Right ventricle myocardium superior (tissue), 1 donor: ENCODE data around the gene RTF1. TPM values are rescaled to one million over a fixed set of nuclear protein-coding genes. Genes with fewer than 3 reads are reported as not detected.

ENCODE experiments used
- ATAC-seq: fragments of 200-7000 bp; cut with Tn5 transposase; one replicate; pipeline ENCODE4 v1.9.1; 2020; ENCODE audit warnings: mild to moderate bottlenecking; ENCODE audit not compliant: poor library complexity
- DNase-seq: peaks from one replicate; pipeline ENCODE4 v3.0.0-alpha.2; 2020
- intact Hi-C: fragments of 100-400 bp; cut with DNase I; formaldehyde crosslinking; loops from one replicate; pipeline ENCODE4 v1.11.2; 2022
- total RNA-seq: library from RNA; stranded (reverse); fragmentation: NEBNext Ultra II Directional; extraction: Animal tissue kit (Norgen Biotek cat#: 25700); gene quantifications from one replicate; pipeline ENCODE4 v1.2.1, GENCODE V29; 2021
- donor health status: DM: no; HTN: yes; CAD: no; lungs with severe emphysema.

The RTF1 gene
- total RNA-seq, 1 donor from 2014 or later = 22.7 TPM

DNA sequence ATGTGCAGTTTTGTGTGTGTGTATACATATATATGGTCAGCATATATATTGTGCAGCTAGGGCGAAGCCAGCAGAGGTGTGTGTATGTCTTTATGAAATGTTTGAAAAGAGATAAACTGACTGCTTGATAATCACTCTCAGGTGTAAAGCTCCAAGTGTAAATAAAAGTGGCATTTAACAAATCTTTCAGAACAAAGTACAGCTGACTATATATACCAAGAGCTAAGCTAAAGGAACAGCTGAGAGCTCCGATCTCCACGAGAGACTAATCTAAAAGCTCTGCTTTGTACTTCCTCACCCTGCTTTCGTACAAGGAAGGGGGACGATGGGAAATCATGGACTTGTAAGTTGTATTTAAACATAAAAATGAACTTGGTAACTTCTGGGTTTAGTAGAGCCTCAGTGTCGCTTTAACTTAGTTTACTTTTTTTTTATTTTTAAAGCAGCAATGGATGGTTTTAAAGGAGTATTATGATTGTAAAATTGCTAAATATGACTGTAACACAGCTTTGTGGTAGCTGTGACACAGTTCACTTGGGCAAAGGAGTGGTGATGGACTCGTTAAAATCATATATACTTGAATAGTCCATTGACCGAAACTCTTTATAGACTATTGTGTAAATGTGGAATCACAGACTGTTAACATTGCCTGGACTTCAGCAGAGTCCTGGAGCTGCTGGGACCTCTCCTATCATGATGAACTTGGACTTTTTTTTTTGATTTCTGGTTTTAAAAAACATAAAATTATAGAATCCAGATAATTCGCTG is 65.4 kb downstream of the RTF1 start:
- ATAC-seq (no peak), DNase-seq (no peak)
- intact Hi-C loops = no loop called here

DNA sequence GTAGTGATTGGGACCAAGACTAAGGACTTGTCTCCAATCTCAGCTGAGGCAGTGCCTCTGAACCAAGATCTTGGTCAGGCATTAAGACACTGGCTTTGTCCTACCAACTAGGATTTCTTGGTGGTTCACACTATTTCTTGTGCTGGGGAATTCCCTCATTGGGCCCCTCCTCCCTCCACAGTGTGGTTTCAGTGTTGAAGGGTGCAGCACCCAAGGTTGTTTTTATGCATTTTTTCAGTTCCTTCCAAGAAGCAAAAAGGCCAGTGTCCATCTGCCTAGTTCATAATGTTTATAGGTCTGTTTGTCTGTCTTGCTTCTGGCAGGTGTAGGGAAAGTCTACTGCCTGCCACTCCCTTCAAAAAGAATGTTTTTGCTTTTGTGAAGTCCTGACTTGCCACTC is 66.2 kb downstream of the RTF1 start:
- DNase-seq (no peak), ATAC-seq (no peak)
- intact Hi-C loops = no loop called here

DNA sequence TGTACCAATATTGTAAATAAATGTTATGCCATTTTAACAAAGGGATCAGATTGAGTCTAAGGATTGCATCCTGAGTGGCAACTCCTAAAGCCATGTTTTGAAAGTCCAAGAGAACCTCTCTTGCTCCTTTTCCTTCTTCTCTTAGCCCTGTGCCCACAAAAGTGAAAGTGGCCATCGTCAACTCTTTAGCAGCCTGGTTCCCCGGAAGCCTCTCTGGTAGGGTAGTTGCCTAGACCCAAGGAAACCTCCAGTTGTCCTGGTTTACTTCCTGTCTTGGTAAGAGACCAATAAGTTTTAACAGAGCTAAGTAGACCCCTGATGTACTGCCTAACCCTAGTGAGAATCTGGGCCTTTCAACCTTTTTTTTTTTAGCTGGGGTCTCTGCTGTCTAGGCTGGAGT is 66.6 kb downstream of the RTF1 start:
- intact Hi-C loops = no loop called here
- no peak for ATAC-seq
- no peak for DNase-seq

GRCh38 chr15:41484937-41485625 is 68.2 kb downstream of the RTF1 start:
- intact Hi-C loops = no loop called here
- no peak for ATAC-seq
- DNase-seq = no peak

DNA sequence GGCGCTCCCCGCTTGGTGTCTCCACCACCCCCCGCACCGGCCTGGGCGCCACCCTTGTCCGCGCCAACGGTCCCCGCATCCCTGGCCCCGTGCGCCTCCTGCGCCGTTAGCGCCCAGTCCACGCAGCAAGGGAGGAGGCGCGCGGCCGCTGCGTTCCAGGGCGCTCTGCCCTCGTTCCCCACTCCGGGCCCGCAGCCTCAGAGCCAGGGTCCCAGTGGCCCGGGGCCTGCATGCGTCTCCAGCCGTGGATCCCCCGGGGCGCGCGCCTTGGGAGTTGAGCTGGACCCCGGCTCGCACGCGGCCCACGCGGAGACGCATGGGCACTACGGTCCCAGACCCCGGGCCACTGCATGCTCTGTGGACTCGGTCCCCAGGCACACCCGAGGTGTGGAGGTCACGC is 69.4 kb downstream of the RTF1 start:
- intact Hi-C loops = no loop called here
- DNase-seq (no peak), ATAC-seq (no peak)

DNA sequence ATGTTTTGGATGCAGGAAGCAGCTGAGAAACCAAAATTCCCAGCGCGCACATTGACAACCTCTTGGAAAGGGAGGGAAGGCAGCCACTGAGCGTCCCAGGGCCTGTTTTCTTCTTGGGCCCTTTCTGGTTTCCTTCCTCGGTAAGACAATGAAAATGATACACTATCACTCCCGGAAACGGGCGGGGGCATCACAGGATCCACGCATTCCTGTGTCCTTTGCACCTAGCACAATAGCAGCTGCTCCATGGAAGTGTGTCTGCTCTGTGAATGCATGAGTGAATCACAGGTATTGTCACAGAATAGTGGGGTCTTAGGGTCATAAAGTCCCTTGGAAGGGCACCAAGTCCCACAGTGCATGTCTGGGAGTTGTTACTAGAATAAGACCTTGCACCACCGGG is 70.5 kb downstream of the RTF1 start:
- intact Hi-C loops = no loop called here
- DNase-seq = no peak
- ATAC-seq = no peak

DNA sequence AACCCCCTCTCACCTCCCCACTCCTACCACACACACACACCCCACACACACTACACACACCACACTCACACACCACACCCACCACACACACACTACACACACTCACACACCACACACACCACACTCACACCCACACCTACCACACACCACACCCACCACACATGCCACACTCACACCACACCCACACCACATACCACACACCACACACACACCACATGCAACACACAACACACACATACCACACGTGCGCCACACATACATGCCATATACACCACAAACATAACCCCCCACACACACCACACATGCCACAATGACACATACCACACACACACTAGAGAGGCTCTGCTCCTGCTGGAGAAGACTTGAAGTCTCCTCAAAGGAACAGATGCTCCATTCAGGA is 70.9 kb downstream of the RTF1 start:
- ATAC-seq = no peak
- no peak for DNase-seq
- intact Hi-C loops = no loop called here

DNA sequence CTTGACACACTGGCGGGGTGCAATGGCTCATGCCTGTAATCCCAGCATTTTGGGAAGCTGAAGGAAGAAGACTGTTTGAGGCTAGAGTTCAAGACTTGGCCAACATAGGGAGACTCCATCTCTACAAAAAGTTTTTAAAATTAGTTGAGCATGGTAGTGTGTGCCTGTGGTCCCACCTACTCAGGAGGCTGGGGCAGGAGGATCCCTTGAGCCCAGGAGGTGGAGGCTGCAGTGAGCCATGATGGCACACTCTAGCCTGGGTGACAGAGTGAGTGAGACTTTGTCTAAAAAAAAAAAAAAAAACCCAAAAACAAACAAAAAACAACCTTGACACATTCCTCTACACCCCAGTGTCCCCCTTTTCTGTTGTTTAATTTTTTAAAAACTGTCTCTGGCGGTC is 72.7 kb downstream of the RTF1 start:
- no peak for ATAC-seq
- intact Hi-C loops = no loop called here
- no peak for DNase-seq

DNA sequence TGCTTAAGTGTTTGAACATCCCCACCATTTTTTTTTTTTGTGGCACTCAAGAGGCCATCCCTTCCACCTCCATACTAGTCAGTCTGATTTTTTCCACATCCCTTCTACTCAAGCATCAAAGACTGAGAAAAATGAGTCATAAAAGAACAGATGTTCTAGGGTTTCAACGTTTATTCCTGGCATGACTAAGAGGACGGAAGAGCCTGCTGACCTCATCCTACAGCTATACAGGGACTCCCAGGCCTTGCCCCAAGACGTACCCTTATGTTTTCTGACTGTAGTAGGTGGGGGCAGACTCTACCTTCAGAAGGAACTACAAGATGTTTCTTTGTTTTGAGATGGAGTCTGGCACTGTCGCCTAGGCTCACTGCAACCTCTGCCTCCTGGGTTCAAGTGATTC is 73.5 kb downstream of the RTF1 start:
- no peak for ATAC-seq
- intact Hi-C loops = no loop called here

GRCh38 chr15:41491889-41492288 is 75.0 kb downstream of the RTF1 start:
- intact Hi-C loops = no loop called here
- DNase-seq (no peak), ATAC-seq (no peak)

More for the DNA sequence above, 73.5 kb downstream of the RTF1 start:
- DNase-seq = no peak

DNA sequence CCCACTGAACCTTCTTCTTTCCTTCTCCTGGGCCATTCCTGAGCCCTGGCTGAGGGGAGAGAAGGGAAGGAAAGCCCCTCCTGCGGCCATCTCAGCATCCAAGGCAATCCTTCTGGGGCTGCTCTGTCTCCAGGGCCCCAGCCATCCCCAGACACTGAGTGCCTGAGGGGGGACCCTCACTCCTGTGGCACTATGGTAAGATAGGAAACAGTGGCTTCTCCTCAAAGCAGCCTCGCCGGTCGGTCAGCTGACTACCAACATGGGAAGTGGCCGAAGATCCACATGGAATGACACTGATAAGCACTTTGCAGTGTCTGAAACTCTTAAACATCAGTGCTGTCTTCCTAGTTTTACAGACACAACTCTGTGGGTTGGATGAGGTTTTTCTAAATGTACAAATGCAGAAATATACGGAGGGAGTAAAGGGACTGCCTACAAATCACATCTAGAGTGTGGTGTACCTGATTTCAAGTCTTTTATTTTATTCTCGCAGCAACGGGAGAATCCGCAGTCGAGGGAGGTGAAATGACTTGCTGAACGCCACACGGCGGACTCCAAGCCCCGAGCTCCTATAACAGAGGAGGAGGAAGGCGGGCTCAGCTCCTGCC is 75.8 kb downstream of the RTF1 start:
- intact Hi-C loops = no loop called here
- no peak for ATAC-seq
- no peak for DNase-seq

GRCh38 chr15:41493205-41493901 is 76.5 kb downstream of the RTF1 start, which contains the start of gene ITPKA:
Gene ITPKA (plus strand): TSS chr15:41493874. CDS start chr15:41493928, 54 bp downstream.
- intact Hi-C loops = no loop called here
- ATAC-seq (peak; percentile 88), DNase-seq (peak; percentile 87)

DNA sequence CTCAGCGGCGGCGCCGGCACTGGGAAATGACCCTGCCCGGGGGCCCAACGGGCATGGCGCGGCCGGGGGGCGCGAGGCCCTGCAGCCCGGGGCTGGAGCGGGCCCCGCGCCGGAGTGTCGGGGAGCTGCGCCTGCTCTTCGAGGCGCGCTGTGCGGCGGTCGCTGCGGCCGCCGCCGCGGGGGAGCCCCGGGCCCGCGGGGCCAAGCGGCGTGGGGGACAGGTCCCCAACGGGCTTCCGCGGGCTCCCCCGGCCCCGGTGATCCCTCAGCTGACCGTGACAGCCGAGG is 77.0 kb downstream of the RTF1 start:
- intact Hi-C loops = no loop called here
- no peak for DNase-seq
- no peak for ATAC-seq

DNA sequence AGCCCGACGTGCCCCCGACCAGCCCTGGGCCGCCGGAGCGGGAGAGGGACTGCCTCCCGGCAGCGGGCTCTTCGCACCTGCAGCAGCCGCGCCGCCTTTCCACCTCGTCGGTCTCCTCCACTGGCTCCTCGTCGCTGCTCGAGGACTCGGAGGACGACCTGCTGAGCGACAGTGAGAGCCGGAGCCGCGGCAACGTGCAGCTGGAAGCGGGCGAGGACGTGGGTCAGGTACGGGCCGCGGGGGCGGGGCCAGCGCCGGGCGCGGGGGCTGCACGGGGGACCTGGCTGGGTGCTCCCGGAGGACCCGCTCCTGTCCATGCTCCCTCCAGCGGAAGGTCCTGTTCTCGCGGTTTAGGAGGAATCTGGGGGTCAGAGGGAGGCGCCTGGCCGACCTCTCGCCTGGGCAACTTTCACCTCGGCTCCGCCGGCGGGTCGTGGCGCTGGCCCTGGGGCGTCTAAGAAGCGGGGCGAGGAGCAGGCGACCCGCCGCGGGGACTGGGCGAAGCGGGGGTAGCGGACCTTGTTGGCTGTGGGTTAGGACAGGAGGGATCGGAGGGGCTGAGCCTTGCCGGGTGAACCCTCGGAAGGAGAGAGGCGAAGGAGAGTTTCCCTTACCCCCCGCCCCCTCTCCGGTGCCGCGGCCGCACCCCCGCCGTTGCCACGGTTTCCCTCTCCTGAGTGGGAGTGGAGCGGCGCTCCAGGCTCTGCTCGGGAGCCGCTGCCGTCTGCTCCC is 77.5 kb downstream of the RTF1 start:
- intact Hi-C loops = no loop called here
- ATAC-seq = no peak
- no peak for DNase-seq

DNA sequence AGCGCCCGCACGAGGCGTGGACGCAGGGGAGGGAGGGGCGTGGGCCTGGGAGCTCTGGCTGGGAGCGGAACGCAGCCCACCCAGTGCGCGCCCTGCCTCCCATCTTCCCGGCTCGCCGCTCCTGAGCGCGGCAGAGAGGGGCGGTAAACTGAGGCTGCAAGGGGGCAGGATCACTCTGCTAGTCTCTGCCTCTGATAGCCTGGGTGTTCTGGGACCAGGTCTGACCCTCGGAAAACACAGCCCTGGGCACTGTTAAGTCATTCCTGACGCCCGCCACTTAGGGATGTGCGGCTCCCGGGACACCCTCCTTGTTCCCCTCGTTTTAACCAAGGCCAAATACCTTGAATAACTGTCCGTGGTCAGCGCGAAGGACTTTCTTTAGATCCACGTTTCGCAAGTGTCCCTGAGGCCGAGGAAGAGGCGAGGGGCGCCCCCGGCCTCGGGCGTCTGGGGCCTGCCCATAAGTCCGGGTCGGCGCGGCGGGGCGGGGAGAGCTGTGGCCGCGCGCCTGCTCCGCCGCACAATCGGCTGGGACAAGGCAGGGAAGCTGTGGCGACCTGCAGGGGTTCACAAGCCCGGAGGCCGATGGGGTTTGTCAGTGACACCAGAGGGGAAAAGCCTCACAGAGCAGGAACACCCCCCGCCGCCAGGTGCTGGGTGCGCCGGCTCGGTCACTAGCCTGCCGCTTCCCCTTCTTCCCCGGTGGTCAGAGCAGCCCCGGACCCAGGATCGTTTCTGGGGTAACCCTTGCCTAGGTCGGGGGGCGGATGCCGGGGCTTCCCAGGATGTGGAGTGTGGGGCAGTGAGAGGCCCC is 78.2 kb downstream of the RTF1 start:
- DNase-seq (no peak), ATAC-seq (no peak)
- intact Hi-C loops = no loop called here

DNA sequence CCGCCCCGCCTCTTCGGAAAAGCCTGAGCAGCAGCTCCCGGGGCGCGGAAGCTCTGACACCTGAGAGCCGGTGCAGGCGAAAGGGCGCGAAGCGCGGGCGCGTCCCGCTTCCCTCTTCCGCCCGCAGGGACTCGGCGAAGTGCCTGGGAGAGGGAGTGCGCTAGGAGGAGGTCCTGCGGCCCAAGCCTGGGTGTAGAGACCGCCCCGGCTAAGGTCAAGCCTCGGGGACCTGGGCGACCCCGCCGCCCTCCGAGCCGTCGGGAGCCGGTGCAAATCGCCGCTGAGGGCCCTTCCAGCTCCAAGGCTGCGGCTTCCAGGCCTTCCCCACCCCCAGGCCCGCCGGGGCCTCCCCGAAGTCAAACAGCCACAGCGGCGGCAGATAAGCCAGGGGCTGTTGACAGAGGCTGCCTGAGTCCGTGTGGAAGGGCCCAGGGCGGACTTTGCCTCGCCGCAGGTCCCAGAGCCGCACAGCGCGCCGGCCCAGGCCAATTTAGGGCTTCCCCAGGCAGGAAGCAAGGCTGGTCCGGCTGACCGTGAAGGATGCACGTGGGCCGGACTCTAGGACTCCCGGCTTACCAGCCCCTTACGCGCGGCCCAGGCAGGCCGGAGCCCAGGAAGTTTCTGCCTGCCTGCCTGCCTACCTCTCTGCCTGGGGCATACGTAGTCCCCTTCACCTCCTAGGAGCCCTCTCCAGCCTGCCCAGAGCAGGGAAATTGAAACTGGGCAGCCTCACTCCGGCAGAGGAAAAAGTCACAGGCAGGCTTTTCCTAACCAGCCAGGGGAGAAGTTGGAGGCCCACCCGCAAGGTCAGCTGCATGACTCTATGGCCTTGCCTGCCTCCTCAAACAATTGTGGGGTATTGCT is 79.1 kb downstream of the RTF1 start:
- ATAC-seq = peak; percentile 8
- intact Hi-C loops = no loop called here

DNA sequence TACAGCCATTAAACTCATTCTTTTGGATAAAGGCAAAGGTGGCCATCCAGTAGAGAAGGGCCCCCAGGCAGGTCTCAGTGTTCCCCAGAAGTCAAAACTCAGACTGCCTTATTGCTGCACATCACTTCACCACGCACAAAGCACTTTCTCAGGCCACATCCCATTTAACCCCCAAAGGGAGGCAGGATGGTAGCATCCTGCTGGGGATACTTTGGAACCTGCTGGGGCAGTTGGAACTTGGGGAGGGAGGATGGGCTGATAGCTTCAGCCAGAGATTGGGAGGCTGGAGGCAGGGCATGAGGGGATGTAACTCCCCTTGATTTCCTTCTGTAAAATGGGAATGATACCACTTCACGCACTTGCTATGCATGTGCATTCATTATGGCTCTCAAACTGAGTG is 81.8 kb downstream of the RTF1 start:
- DNase-seq (no peak), ATAC-seq (no peak)
- intact Hi-C loops = no loop called here

More for the DNA sequence above, 79.1 kb downstream of the RTF1 start:
- DNase-seq = peak; percentile 47
